PC-3 (cell line): ENCODE results near the gene EMP2. TPM values are rescaled to one million over a fixed set of nuclear protein-coding genes. Genes with fewer than 3 reads are reported as not detected.
A peak's percentile ranks its signal among the peaks of the same experiment; 100 is the strongest.
"Not testable (repeated sequence)": the region's sequence is repeated elsewhere in the genome, so short reads cannot be mapped to it uniquely, and the experiment has no call there.

Experiments
- ATAC-seq: fragments of 200-7000 bp; cut with Tn5 transposase; 2 replicates; pipeline ENCODE4 v1.9.1; 2020; ENCODE audit warnings: mild to moderate bottlenecking, moderate library complexity
- BruUV-seq: library from RNA; stranded (reverse); fragments of 400-500 nt; replicated peaks from 2 replicates; lab custom pipeline; 2021; lab: Mats Ljungman, UMichigan
- CTCF ChIA-PET: fragments of 300-600 bp; sonication (Branson Sonifier 250); formaldehyde crosslinking; loops from one replicate; lab custom pipeline; 2022; ENCODE audit warnings: antibody characterized with exemption; lab: Charles Lee
- POLR2A ChIA-PET: fragments of 300-600 bp; sonication (Branson Sonifier 250); formaldehyde crosslinking; loops from one replicate; lab custom pipeline; 2022; ENCODE audit warnings: antibody characterized with exemption; ENCODE audit not compliant: unreplicated experiment; lab: Charles Lee
- DNase-seq: peaks from one replicate; pipeline ENCODE4 v3.0.0-alpha.2; 2015
- H2AFZ ChIP-seq: fragments of 300-600 bp; sonication (generic); 2 replicates; pipeline ENCODE4 v1.6.0; 2016; ENCODE audit warnings: antibody characterized with exemption, low read length
- H3F3A ChIP-seq: fragments of 300-600 bp; sonication (generic); one replicate; pipeline ENCODE4 v1.6.0; 2017; ENCODE audit warnings: antibody characterized with exemption, low read length, control low read depth, mild to moderate bottlenecking; ENCODE audit not compliant: unreplicated experiment
- H3K27ac ChIP-seq: fragments of 300-600 bp; sonication (generic); 2 replicates; pipeline ENCODE4 v1.5.1; 2016; ENCODE audit warnings: mild to moderate bottlenecking, low read length
- H3K27me3 ChIP-seq: fragments of 300-600 bp; sonication (generic); 2 replicates; pipeline ENCODE4 v1.6.1; 2016; ENCODE audit warnings: low read length, mixed read lengths
- H3K36me3 ChIP-seq: fragments of 300-600 bp; sonication (generic); 2 replicates; pipeline ENCODE4 v1.6.1; 2016; ENCODE audit warnings: low read depth, mixed run types, low read length, mixed read lengths
- H3K4me1 ChIP-seq: fragments of 300-600 bp; sonication (generic); 2 replicates; pipeline ENCODE4 v1.5.1; 2016; ENCODE audit warnings: low read length; ENCODE audit not compliant: insufficient read depth
- H3K4me2 ChIP-seq: fragments of 300-600 bp; sonication (generic); 2 replicates; pipeline ENCODE4 v1.6.0; 2016; ENCODE audit warnings: low read length
- H3K4me3 ChIP-seq: fragments of 300-600 bp; sonication (generic); 2 replicates; pipeline ENCODE4 v1.5.1; 2016; ENCODE audit warnings: mild to moderate bottlenecking, low read length, mixed read lengths
- H3K79me2 ChIP-seq: fragments of 300-600 bp; sonication (generic); 2 replicates; pipeline ENCODE4 v1.6.1; 2017; ENCODE audit warnings: low read length, mixed read lengths
- H3K9ac ChIP-seq: fragments of 300-600 bp; sonication (generic); 2 replicates; pipeline ENCODE4 v1.6.0; 2016; ENCODE audit warnings: mild to moderate bottlenecking, low read length
- H3K9me2 ChIP-seq: fragments of 300-600 bp; sonication (generic); replicated peaks from 2 replicates; pipeline ENCODE4 v1.6.1; 2016; ENCODE audit warnings: mixed run types, low read length, mixed read lengths
- H3K9me3 ChIP-seq: fragments of 300-600 bp; sonication (generic); 2 replicates; pipeline ENCODE4 v1.6.1; 2016; ENCODE audit warnings: low read length, mixed read lengths
- H4K20me1 ChIP-seq: fragments of 300-600 bp; sonication (generic); 2 replicates; pipeline ENCODE4 v1.6.1; 2016; ENCODE audit warnings: low read length, mixed read lengths
- EZH2 ChIP-seq: fragments of 300-600 bp; sonication (generic); IDR thresholded peaks from one replicate; pipeline ENCODE4 v1.6.1; 2017; ENCODE audit warnings: antibody characterized with exemption, mild to moderate bottlenecking, low read length; ENCODE audit not compliant: unreplicated experiment
- EZH2phosphoT487 ChIP-seq: fragments of 300-600 bp; sonication (generic); IDR thresholded peaks from 2 replicates; pipeline ENCODE4 v1.6.1; 2018; ENCODE audit warnings: mild to moderate bottlenecking, antibody characterized with exemption, low read length, borderline replicate concordance
- intact Hi-C: fragments of 100-400 bp; cut with micrococcal nuclease; formaldehyde crosslinking; loops from 2 replicates; pipeline ENCODE4 v1.9.0; 2023
- total RNA-seq: library from RNA; depleted of rRNA; stranded (reverse); fragments of >200 nt; gene quantifications from 2 replicates; pipeline ENCODE4 v1.2.3, GENCODE V29; 2014
- TF ChIP-seq, protein P1 (sequence below): fragments of 300-600 bp; sonication (generic); conservative IDR thresholded peaks from 2 replicates; pipeline ENCODE4 v1.5.1; 2017; ENCODE audit warnings: antibody characterized with exemption, low read depth, mild to moderate bottlenecking, low read length

EMP2 gene
- total RNA-seq, 1 experiment from 2014 or later: 38.7 TPM

- peaks cover 25% of the 10 kb centered on the region for H3K4me1 ChIP-seq
- H3K27me3 ChIP-seq: no peaks in the 10 kb centered on the region
- ChIA-PET CTCF (interaction anchor here (0.6 kb wide), 1 partner anchor 197 kb away, joined by 3 read pairs; no protein-coding TSS in a partner anchor), POLR2A (no interaction called here)
- no peak overlapping the region for H2AFZ ChIP-seq
- no TSS peak for BruUV-seq
- ATAC-seq (no peak), DNase-seq (no peak)
- no peaks in the 10 kb centered on the region for H3F3A ChIP-seq
- H3K36me3 ChIP-seq: peaks cover 14% of the 10 kb centered on the region; the same call in 1 of the 2 replicates
- intact Hi-C loops: no loop called here
- no peak overlapping the region for H3K4me3 ChIP-seq
- no peaks in the 10 kb centered on the region for H3K79me2 ChIP-seq
- H3K9me3 ChIP-seq: no peaks in the 10 kb centered on the region
- TF ChIP-seq EZH2 (no peak), EZH2phosphoT487 (no peak)
- TF ChIP-seq, protein P1, sequence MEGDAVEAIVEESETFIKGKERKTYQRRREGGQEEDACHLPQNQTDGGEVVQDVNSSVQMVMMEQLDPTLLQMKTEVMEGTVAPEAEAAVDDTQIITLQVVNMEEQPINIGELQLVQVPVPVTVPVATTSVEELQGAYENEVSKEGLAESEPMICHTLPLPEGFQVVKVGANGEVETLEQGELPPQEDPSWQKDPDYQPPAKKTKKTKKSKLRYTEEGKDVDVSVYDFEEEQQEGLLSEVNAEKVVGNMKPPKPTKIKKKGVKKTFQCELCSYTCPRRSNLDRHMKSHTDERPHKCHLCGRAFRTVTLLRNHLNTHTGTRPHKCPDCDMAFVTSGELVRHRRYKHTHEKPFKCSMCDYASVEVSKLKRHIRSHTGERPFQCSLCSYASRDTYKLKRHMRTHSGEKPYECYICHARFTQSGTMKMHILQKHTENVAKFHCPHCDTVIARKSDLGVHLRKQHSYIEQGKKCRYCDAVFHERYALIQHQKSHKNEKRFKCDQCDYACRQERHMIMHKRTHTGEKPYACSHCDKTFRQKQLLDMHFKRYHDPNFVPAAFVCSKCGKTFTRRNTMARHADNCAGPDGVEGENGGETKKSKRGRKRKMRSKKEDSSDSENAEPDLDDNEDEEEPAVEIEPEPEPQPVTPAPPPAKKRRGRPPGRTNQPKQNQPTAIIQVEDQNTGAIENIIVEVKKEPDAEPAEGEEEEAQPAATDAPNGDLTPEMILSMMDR: no peak
- no peaks in the 10 kb centered on the region for H4K20me1 ChIP-seq
- peak overlapping the region; percentile 34; the same call in 1 of the 2 replicates for H3K27ac ChIP-seq
- H3K4me2 ChIP-seq: peak overlapping the region; percentile 70; the same call in 1 of the 2 replicates
- H3K9ac ChIP-seq: no peak overlapping the region
- no peaks in the 10 kb centered on the region for H3K9me2 ChIP-seq
Observed at GRCh38 chr16:10538583-10538982, 41.8 kb downstream of the EMP2 start.

GRCh38 chr16:10537946-10538345 lies 42.5 kb downstream of the EMP2 start:
- H3K79me2 ChIP-seq: no peaks in the 10 kb centered on the region
- H3K27me3 ChIP-seq: no peaks in the 10 kb centered on the region
- no peak overlapping the region for H3K4me2 ChIP-seq
- no peaks in the 10 kb centered on the region for H3K9me2 ChIP-seq
- peaks cover 8% of the 10 kb centered on the region; the same call in 1 of the 2 replicates for H3K36me3 ChIP-seq
- intact Hi-C loops: no loop called here
- no peaks in the 10 kb centered on the region for H3K9me3 ChIP-seq
- H2AFZ ChIP-seq: no peak overlapping the region
- peaks cover 32% of the 10 kb centered on the region for H3K4me1 ChIP-seq
- no peak for ATAC-seq
- H3K9ac ChIP-seq: no peak overlapping the region
- no peaks in the 10 kb centered on the region for H3F3A ChIP-seq
- H3K4me3 ChIP-seq: no peak overlapping the region
- BruUV-seq: no TSS peak
- H3K27ac ChIP-seq: no peak overlapping the region
- no peaks in the 10 kb centered on the region for H4K20me1 ChIP-seq
- ChIA-PET POLR2A (no interaction called here), CTCF (no interaction called here)
- TF ChIP-seq, protein P1: no peak
- TF ChIP-seq EZH2phosphoT487: no peak
- no peak for TF ChIP-seq EZH2
- DNase-seq: no peak

DNA sequence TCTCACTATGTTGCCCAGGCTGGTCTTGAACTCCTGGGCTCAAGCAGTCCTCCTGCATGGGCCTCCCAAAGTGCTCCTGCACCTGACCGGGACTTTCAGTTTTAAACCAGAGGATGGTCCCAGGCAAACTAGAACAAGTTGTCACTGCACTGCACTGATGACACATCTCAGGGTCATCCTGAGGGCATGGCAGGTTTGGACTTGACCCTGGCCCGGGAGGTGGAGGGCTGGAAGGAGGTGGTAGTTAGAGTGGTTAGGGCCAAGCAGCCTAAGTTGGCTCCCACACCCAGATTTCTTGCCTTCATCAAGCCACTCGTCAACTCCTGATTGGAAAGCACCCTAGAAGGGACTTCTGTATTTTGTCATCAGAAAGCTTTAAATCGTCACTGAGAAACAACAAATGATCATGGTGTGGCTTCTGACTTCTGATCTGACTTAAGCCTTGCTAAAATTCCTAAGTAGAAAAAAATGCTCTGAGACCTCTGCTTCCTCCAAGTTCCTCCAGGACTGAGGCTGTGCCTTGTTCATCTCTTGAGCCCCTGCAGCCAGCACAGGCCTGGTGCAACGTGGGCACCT lies 43.5 kb downstream of the EMP2 start:
- POLR2A ChIA-PET: no interaction called here
- Histone ChIP-seq H3K27ac (no peak overlapping the region), H3K9me2 (no peaks in the 10 kb centered on the region), H3K36me3 (peaks cover 16% of the 10 kb centered on the region), H2AFZ (no peak overlapping the region), H3K4me2 (no peak overlapping the region), H3K79me2 (no peaks in the 10 kb centered on the region), H3F3A (no peaks in the 10 kb centered on the region), H3K27me3 (no peaks in the 10 kb centered on the region), H3K9me3 (no peaks in the 10 kb centered on the region), H3K9ac (no peak overlapping the region), H3K4me3 (no peak overlapping the region), H3K4me1 (peaks cover 34% of the 10 kb centered on the region), H4K20me1 (no peaks in the 10 kb centered on the region)
- ATAC-seq (no peak), DNase-seq (no peak)
- BruUV-seq: no TSS peak
- CTCF ChIA-PET: no interaction called here
- intact Hi-C loops: no loop called here
- TF ChIP-seq EZH2 (no peak), EZH2phosphoT487 (no peak)
- TF ChIP-seq, protein P1: no peak

DNA sequence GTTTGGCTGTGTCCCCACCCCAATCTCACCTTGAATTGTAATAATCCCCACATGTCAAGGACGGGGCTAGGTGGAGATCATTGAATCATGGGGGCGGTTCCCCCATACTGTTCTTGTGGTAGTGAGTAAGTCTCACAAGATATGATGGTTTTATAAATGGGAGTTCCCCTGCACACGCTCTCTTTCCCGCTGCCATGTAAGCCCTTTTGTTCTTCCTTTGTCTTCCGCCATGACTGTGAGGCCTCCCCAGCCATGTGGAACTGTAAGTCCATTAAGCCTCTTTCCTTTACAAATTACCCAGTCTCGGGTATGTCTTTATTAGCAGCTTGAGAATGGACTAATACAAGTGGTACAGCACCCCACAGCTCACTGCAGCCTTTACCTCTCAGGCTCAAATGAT lies 44.1 kb downstream of the EMP2 start:
- H3K9me2 ChIP-seq, BruUV-seq, ATAC-seq, DNase-seq, H3K9ac ChIP-seq, H3K9me3 ChIP-seq, intact Hi-C loops, CTCF ChIA-PET, H3K4me3 ChIP-seq, H3K4me2 ChIP-seq, H3K27me3 ChIP-seq, H3F3A ChIP-seq, H2AFZ ChIP-seq, H3K79me2 ChIP-seq, POLR2A ChIA-PET, H3K27ac ChIP-seq, H4K20me1 ChIP-seq: not testable (repeated sequence)
- Histone ChIP-seq H3K36me3 (peaks cover 21% of the 10 kb centered on the region), H3K4me1 (peaks cover 34% of the 10 kb centered on the region)
